ENCODE data around the gene YJU2.

DNA sequence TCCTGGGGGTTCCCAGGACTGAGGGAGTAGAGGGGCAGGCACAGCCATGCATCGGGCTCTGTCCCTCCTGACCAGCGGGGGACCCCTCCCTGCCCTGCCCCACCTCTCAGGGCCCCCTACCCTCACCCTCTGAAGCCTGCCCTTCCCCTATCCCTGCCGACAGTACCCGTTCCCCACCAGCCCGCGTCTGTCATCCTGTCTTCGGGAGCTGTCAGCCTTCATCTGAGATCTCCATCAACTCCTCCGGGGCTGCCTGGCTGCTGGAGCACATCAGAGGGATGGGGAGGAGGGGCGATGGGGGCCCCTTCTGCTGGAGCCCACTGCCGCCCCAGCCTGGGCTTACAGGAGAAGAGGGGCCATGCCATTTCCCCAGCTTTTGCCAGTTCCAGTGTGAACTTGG is 26.0 kb downstream of the YJU2 start:
- TF ChIP-seq, protein P1, sequence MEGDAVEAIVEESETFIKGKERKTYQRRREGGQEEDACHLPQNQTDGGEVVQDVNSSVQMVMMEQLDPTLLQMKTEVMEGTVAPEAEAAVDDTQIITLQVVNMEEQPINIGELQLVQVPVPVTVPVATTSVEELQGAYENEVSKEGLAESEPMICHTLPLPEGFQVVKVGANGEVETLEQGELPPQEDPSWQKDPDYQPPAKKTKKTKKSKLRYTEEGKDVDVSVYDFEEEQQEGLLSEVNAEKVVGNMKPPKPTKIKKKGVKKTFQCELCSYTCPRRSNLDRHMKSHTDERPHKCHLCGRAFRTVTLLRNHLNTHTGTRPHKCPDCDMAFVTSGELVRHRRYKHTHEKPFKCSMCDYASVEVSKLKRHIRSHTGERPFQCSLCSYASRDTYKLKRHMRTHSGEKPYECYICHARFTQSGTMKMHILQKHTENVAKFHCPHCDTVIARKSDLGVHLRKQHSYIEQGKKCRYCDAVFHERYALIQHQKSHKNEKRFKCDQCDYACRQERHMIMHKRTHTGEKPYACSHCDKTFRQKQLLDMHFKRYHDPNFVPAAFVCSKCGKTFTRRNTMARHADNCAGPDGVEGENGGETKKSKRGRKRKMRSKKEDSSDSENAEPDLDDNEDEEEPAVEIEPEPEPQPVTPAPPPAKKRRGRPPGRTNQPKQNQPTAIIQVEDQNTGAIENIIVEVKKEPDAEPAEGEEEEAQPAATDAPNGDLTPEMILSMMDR (IDR thresholded peaks at IDR 0.05; ENCODE audit: poor library complexity, severe bottlenecking): no peak
- TF ChIP-seq RAD21 (conservative IDR thresholded peaks at IDR 0.05) (no peak), EZH2 (IDR thresholded peaks at IDR 0.05; ENCODE audit: borderline replicate concordance, insufficient read depth, low read length, poor library complexity, severe bottlenecking) (no peak), SMC3 (conservative IDR thresholded peaks at IDR 0.05; ENCODE audit: poor library complexity) (no peak)
- TF ChIP-seq, protein P2, sequence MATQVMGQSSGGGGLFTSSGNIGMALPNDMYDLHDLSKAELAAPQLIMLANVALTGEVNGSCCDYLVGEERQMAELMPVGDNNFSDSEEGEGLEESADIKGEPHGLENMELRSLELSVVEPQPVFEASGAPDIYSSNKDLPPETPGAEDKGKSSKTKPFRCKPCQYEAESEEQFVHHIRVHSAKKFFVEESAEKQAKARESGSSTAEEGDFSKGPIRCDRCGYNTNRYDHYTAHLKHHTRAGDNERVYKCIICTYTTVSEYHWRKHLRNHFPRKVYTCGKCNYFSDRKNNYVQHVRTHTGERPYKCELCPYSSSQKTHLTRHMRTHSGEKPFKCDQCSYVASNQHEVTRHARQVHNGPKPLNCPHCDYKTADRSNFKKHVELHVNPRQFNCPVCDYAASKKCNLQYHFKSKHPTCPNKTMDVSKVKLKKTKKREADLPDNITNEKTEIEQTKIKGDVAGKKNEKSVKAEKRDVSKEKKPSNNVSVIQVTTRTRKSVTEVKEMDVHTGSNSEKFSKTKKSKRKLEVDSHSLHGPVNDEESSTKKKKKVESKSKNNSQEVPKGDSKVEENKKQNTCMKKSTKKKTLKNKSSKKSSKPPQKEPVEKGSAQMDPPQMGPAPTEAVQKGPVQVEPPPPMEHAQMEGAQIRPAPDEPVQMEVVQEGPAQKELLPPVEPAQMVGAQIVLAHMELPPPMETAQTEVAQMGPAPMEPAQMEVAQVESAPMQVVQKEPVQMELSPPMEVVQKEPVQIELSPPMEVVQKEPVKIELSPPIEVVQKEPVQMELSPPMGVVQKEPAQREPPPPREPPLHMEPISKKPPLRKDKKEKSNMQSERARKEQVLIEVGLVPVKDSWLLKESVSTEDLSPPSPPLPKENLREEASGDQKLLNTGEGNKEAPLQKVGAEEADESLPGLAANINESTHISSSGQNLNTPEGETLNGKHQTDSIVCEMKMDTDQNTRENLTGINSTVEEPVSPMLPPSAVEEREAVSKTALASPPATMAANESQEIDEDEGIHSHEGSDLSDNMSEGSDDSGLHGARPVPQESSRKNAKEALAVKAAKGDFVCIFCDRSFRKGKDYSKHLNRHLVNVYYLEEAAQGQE (IDR thresholded peaks at IDR 0.05; ENCODE audit: borderline replicate concordance): peak; percentile 20
